GM12878 (cell line): ENCODE measurements around the gene WNT16. TPM values are rescaled to one million over a fixed set of nuclear protein-coding genes. Genes with fewer than 3 reads are reported as not detected.

Experiments
- ATAC-seq: fragments of 200-7000 bp; cut with Tn5 transposase; 3 replicates; pipeline ENCODE4 v1.9.1; 2020; ENCODE audit warnings: mild to moderate bottlenecking, moderate library complexity
- BruUV-seq: library from RNA; stranded (reverse); fragments of 400-500 nt; replicated peaks from 2 replicates; lab custom pipeline; 2021; lab: Mats Ljungman, UMichigan
- CTCF ChIA-PET: fragments of 300-600 bp; sonication (Branson Sonifier 250); formaldehyde crosslinking; extraction: SDS; loops from one replicate; lab custom pipeline; 2021; ENCODE audit warnings: inconsistent platforms; lab: Yijun Ruan, JAX
- POLR2A ChIA-PET: fragments of 350-600 bp; formaldehyde crosslinking; extraction: SDS; loops from one replicate; lab custom pipeline; 2021; ENCODE audit warnings: inconsistent platforms; lab: Charles Lee
- RAD21 ChIA-PET: fragments of 300-600 bp; sonication (Branson Sonifier 250); formaldehyde crosslinking; loops from one replicate; lab custom pipeline; 2023; ENCODE audit warnings: antibody characterized with exemption; ENCODE audit not compliant: unreplicated experiment; lab: Charles Lee
- SMC1A ChIA-PET: fragments of 300-600 bp; sonication (Branson Sonifier 250); formaldehyde crosslinking; loops from one replicate; lab custom pipeline; 2023; ENCODE audit not compliant: unreplicated experiment, uncharacterized antibody; lab: Charles Lee
- DNase-seq: peaks from one replicate; pipeline ENCODE4 v3.0.0-alpha.2; 2011; ENCODE audit warnings: low read depth, low spot score
- FAIRE-seq: peaks from 3 replicates; lab custom pipeline; 2011; peaks lifted over from hg19 to GRCh38; lab: Jason Lieb, UNC
- H2AFZ ChIP-seq: 2 replicates; pipeline ENCODE4 v1.6.0; 2011; ENCODE audit warnings: low read depth, low read length, control low read depth; ENCODE audit not compliant: control insufficient read depth
- H3K27ac ChIP-seq: 2 replicates; pipeline ENCODE4 v1.5.1; 2011; ENCODE audit warnings: control low read depth; ENCODE audit not compliant: control insufficient read depth, insufficient read depth
- H3K27me3 ChIP-seq, 2 experiments: replicated peaks in 1 of 2; 2 replicates each; pipeline versions ENCODE4 v1.6.0 to v1.6.1; 2011; ENCODE audit warnings: low read length in 1 of 2; ENCODE audit not compliant: control insufficient read depth in 2 of 2, insufficient read depth in 2 of 2
- H3K36me3 ChIP-seq, 2 experiments: 2 replicates each; pipeline ENCODE4 v1.5.1; 2011; ENCODE audit warnings: low read length in 1 of 2; ENCODE audit not compliant: control insufficient read depth in 2 of 2, insufficient read depth in 2 of 2
- H3K4me1 ChIP-seq: 2 replicates; pipeline ENCODE4 v1.6.1; 2011; ENCODE audit warnings: mild to moderate bottlenecking, low read length, moderate library complexity, mixed read lengths; ENCODE audit not compliant: control insufficient read depth, insufficient read depth
- H3K4me2 ChIP-seq: 2 replicates; pipeline ENCODE4 v1.6.0; 2011; ENCODE audit warnings: control low read depth; ENCODE audit not compliant: control insufficient read depth, insufficient read depth
- H3K4me3 ChIP-seq: fragments of 200-600 bp; sonication (generic); 2 replicates; pipeline ENCODE4 v1.5.1; 2016
- H3K79me2 ChIP-seq: 2 replicates; pipeline ENCODE4 v1.6.0; 2011; ENCODE audit warnings: low read length; ENCODE audit not compliant: control insufficient read depth, insufficient read depth
- H3K9ac ChIP-seq: 2 replicates; pipeline ENCODE4 v1.8.0; 2011; ENCODE audit warnings: low read length, control low read depth, mixed read lengths; ENCODE audit not compliant: control insufficient read depth, insufficient read depth
- H3K9me3 ChIP-seq: replicated peaks from 3 replicates; pipeline ENCODE4 v1.5.1; 2011; ENCODE audit warnings: mild to moderate bottlenecking, low read length; ENCODE audit not compliant: control insufficient read depth, insufficient read depth
- H4K20me1 ChIP-seq: 2 replicates; pipeline ENCODE4 v1.6.0; 2011; ENCODE audit not compliant: control insufficient read depth, insufficient read depth
- BCL11A ChIP-seq: IDR thresholded peaks from 2 replicates; pipeline ENCODE4 v1.6.1; 2011; ENCODE audit warnings: low read depth, low read length
- BRCA1 ChIP-seq: IDR thresholded peaks from 2 replicates; pipeline ENCODE4 v1.6.1; 2011; ENCODE audit warnings: low read depth, low read length, improper control_type of control experiment
- CHD1 ChIP-seq: IDR thresholded peaks from 2 replicates; pipeline ENCODE4 v1.6.1; 2012; ENCODE audit warnings: low read depth, low read length, improper control_type of control experiment
- EED ChIP-seq: sonication (generic); IDR thresholded peaks from 2 replicates; pipeline ENCODE4 v1.6.1; 2016; ENCODE audit warnings: antibody characterized with exemption, low read depth
- HDGF ChIP-seq: fragments of 450-650 bp; IDR thresholded peaks from 2 replicates; pipeline ENCODE4 v1.6.1; 2016; ENCODE audit warnings: antibody characterized with exemption
- JUNB ChIP-seq: IDR thresholded peaks from 2 replicates; pipeline ENCODE4 v1.6.1; 2016; ENCODE audit warnings: antibody characterized with exemption, mild to moderate bottlenecking
- RUNX3 ChIP-seq: IDR thresholded peaks from 2 replicates; pipeline ENCODE4 v1.6.1; 2012; ENCODE audit warnings: low read length, inconsistent platforms
- SMAD1 ChIP-seq: fragments of 450-650 bp; IDR thresholded peaks from 2 replicates; pipeline ENCODE4 v1.6.1; 2018; ENCODE audit warnings: mild to moderate bottlenecking, low read depth; ENCODE audit not compliant: partially characterized antibody
- WGBS: methylation state at CpG from one replicate; pipeline ENCODE4 v1.1.6; 2016; ENCODE audit warnings: low lambda C conversion rate; ENCODE audit not compliant: insufficient replicate concordance, insufficient coverage; ENCODE audit errors: missing lambda C conversion rate; 5-methylcytosine and 5-hydroxymethylcytosine counted together
- in situ Hi-C: fragments of 300-500 bp; cut with MboI; formaldehyde crosslinking; loops from 9 replicates; pipeline ENCODE4 v1.14.3; 2018; ENCODE audit warnings: mixed read lengths
- intact Hi-C: fragments of 100-400 bp; cut with micrococcal nuclease; formaldehyde crosslinking; loops from one replicate; pipeline ENCODE4 v1.14.2; 2022; ENCODE audit not compliant: unreplicated experiment
- polyA plus RNA-seq, 11 experiments: library from polyadenylated mRNA; depleted of rRNA in 4 of 11; unstranded in 6 of 11; stranded (reverse) in 5 of 11; fragments of >200 nt; fragmentation: Nextera tagmentation in 4 of 11; fragmentation: Illumina TruSeq in 1 of 11; extraction: Ambion mirVana in 4 of 11; extraction: Trizol in 1 of 11; gene quantifications; 1 replicate in 1 of 11; 2 replicates in 10 of 11; pipeline versions ENCODE4 v1.2.1 to v1.2.3, GENCODE V29; 2011 to 2016; ENCODE audit warnings: inconsistent platforms in 2 of 11, missing spikeins in 2 of 11, low read depth in 1 of 11
- total RNA-seq, 4 experiments: library from RNA; depleted of rRNA in 3 of 4; stranded (reverse); fragments of >200 nt in 3 of 4; fragmentation: Illumina TruSeq in 1 of 4; extraction: Trizol in 1 of 4; gene quantifications; 2 replicates each; pipeline versions ENCODE4 v1.2.1 to v1.2.3, GENCODE V29; 2013 to 2021
- TF ChIP-seq, protein P1 (sequence below): fragments of 450-650 bp; IDR thresholded peaks from 2 replicates; pipeline ENCODE4 v1.6.1; 2018; ENCODE audit warnings: borderline replicate concordance, mild to moderate bottlenecking; ENCODE audit not compliant: partially characterized antibody
- TF ChIP-seq, protein P2 (sequence below), 3 experiments: IDR thresholded peaks in 2 of 3; conservative IDR thresholded peaks in 1 of 3; 2 replicates each; pipeline ENCODE4 v1.5.1; 2011; ENCODE audit warnings: low read depth in 3 of 3, low read length in 3 of 3, mild to moderate bottlenecking in 3 of 3, control low read depth in 2 of 3, moderate library complexity in 2 of 3, inconsistent platforms in 1 of 3, mixed read lengths in 1 of 3; ENCODE audit not compliant: control insufficient read depth in 2 of 3, insufficient read depth in 1 of 3; ENCODE audit errors: extremely low read depth in 1 of 3

Gene WNT16
- total and polyA plus RNA-seq, 10 of the 15 experiments (the other 5 are each of a cell fraction or from before 2014, with no cell fraction given): 0.05 to 0.11 (median 0.06) TPM; not detected in 5

- ATAC-seq (no peak), DNase-seq (no peak), FAIRE-seq (no peak)
- TF ChIP-seq SMAD1: no peak
- SMC1A ChIA-PET: interaction anchor here (0.8 to 1.8 kb wide), 7 partner anchors 15 to 188 kb away, joined by 3 to 5 read pairs (median 3); no protein-coding TSS in a partner anchor
- H3K27ac ChIP-seq: no peak overlapping the region
- intact Hi-C loops (no loop called here), in situ Hi-C loops (no loop called here)
- WGBS: 62% methylated on average over 4 of the region's 4 CpGs
- POLR2A ChIA-PET: no interaction called here
- RAD21 ChIA-PET: interaction anchor here (1.4 kb wide), 1 partner anchor 42 kb away, joined by 4 read pairs; no protein-coding TSS in a partner anchor
- peaks cover 5% of the 10 kb centered on the region for H3K4me1 ChIP-seq
- no peak overlapping the region for H3K4me3 ChIP-seq
- H3K9me3 ChIP-seq: no peaks in the 10 kb centered on the region
- H3K4me2 ChIP-seq: no peak overlapping the region
- H4K20me1 ChIP-seq: no peaks in the 10 kb centered on the region
- no peak overlapping the region for H2AFZ ChIP-seq
- CTCF ChIA-PET: interaction anchor here (0.6 to 1.5 kb wide), 6 partner anchors 30 to 663 kb away, joined by 3 to 4 read pairs (median 4); no protein-coding TSS in a partner anchor
- no peaks in the 10 kb centered on the region for H3K36me3 ChIP-seq
- no peak overlapping the region for H3K9ac ChIP-seq
- H3K27me3 ChIP-seq: peaks cover 16 to 19% of the 10 kb centered on the region in 2 experiments
- H3K79me2 ChIP-seq: no peaks in the 10 kb centered on the region
- BruUV-seq: no TSS peak
Measured at GRCh38 chr7:121331048-121331447, 2.2 kb downstream of the WNT16 start.

DNA sequence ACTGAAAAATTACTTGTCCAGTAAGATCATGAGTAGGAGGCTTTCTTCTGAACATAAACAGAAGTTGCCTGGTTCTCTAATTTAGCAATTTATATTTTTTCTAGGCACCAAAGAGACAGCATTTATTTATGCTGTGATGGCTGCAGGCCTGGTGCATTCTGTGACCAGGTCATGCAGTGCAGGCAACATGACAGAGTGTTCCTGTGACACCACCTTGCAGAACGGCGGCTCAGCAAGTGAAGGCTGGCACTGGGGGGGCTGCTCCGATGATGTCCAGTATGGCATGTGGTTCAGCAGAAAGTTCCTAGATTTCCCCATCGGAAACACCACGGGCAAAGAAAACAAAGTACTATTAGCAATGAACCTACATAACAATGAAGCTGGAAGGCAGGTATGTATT is 2.8 kb downstream of the WNT16 start:
- no peak overlapping the region for H3K4me2 ChIP-seq
- H2AFZ ChIP-seq: no peak overlapping the region
- in situ Hi-C loops: no loop called here
- ChIA-PET SMC1A (interaction anchor here (1.1 to 1.8 kb wide), 3 partner anchors 22 to 188 kb away, joined by 3 to 4 read pairs (median 4); no protein-coding TSS in a partner anchor), CTCF (interaction anchor here (0.9 kb wide), 2 partner anchors 30 to 222 kb away, joined by 3 to 4 read pairs; no protein-coding TSS in a partner anchor)
- TF ChIP-seq HDGF: no peak
- no peak for TF ChIP-seq BCL11A
- no peak for TF ChIP-seq RUNX3
- TF ChIP-seq, protein P1, sequence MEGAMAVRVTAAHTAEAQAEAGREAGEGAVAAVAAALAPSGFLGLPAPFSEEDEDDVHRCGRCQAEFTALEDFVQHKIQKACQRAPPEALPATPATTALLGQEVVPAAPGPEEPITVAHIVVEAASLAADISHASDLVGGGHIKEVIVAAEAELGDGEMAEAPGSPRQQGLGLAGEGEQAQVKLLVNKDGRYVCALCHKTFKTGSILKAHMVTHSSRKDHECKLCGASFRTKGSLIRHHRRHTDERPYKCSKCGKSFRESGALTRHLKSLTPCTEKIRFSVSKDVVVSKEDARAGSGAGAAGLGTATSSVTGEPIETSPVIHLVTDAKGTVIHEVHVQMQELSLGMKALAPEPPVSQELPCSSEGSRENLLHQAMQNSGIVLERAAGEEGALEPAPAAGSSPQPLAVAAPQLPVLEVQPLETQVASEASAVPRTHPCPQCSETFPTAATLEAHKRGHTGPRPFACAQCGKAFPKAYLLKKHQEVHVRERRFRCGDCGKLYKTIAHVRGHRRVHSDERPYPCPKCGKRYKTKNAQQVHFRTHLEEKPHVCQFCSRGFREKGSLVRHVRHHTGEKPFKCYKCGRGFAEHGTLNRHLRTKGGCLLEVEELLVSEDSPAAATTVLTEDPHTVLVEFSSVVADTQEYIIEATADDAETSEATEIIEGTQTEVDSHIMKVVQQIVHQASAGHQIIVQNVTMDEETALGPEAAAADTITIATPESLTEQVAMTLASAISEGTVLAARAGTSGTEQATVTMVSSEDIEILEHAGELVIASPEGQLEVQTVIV: no peak
- TF ChIP-seq, protein P2, sequence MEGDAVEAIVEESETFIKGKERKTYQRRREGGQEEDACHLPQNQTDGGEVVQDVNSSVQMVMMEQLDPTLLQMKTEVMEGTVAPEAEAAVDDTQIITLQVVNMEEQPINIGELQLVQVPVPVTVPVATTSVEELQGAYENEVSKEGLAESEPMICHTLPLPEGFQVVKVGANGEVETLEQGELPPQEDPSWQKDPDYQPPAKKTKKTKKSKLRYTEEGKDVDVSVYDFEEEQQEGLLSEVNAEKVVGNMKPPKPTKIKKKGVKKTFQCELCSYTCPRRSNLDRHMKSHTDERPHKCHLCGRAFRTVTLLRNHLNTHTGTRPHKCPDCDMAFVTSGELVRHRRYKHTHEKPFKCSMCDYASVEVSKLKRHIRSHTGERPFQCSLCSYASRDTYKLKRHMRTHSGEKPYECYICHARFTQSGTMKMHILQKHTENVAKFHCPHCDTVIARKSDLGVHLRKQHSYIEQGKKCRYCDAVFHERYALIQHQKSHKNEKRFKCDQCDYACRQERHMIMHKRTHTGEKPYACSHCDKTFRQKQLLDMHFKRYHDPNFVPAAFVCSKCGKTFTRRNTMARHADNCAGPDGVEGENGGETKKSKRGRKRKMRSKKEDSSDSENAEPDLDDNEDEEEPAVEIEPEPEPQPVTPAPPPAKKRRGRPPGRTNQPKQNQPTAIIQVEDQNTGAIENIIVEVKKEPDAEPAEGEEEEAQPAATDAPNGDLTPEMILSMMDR (IDR thresholded peaks at IDR 0.05 in 2 of 3, conservative IDR thresholded peaks at IDR 0.05 in 1 of 3; ENCODE audit: control insufficient read depth in 2 of 3, extremely low read depth in 1 of 3, insufficient read depth in 1 of 3, low read depth in 3 of 3, low read length in 3 of 3): no peak
- TF ChIP-seq CHD1: no peak
- no peak for TF ChIP-seq JUNB
- no peak for TF ChIP-seq EED
- no peak for TF ChIP-seq BRCA1
- TF ChIP-seq, all 136 proteins: peak for 0
- peaks cover 16 to 19% of the 10 kb centered on the region in 2 experiments for H3K27me3 ChIP-seq
- FAIRE-seq: no peak
- no peaks in the 10 kb centered on the region for H3K36me3 ChIP-seq
- no peak for DNase-seq
- no peaks in the 10 kb centered on the region for H4K20me1 ChIP-seq
- H3K4me1 ChIP-seq: peaks cover 5% of the 10 kb centered on the region
- no peak overlapping the region for H3K27ac ChIP-seq
- no TSS peak for BruUV-seq
- intact Hi-C loops: no loop called here
- ChIA-PET POLR2A (no interaction called here), RAD21 (interaction anchor here (1.4 kb wide), 1 partner anchor 41 kb away, joined by 4 read pairs; no protein-coding TSS in a partner anchor)
- H3K9me3 ChIP-seq: no peaks in the 10 kb centered on the region
- no peak overlapping the region for H3K9ac ChIP-seq
- no peak overlapping the region for H3K4me3 ChIP-seq
- H3K79me2 ChIP-seq: no peaks in the 10 kb centered on the region
- WGBS: 71% methylated on average over 5 of the region's 5 CpGs
- ATAC-seq: no peak
